ENCODE measurements around the gene MYBPHL.

MYBPHL gene

GRCh38 chr1:109267743-109268300, 39.0 kb downstream of the MYBPHL start:
- Histone ChIP-seq H3K9me3 (ENCODE audit: control insufficient read depth, low read length) (no peaks in the 10 kb centered on the region), H3K27ac (no peak overlapping the region), H3K79me2 (no peaks in the 10 kb centered on the region), H2AFZ (no peak overlapping the region), H3K9ac (no peak overlapping the region), H3K4me3 (ENCODE audit: low read depth, low read length) (no peak overlapping the region), H3K27me3 (ENCODE audit: control insufficient read depth, insufficient read depth, low read length) (no peaks in the 10 kb centered on the region), H3K36me3 (ENCODE audit: control insufficient read depth, insufficient read depth, low read length) (no peaks in the 10 kb centered on the region), H3K4me1 (no peaks in the 10 kb centered on the region), H3K4me2 (ENCODE audit: low read length) (no peak overlapping the region)
- TF ChIP-seq CTCF (IDR thresholded peaks at IDR 0.05), result no peak

DNA sequence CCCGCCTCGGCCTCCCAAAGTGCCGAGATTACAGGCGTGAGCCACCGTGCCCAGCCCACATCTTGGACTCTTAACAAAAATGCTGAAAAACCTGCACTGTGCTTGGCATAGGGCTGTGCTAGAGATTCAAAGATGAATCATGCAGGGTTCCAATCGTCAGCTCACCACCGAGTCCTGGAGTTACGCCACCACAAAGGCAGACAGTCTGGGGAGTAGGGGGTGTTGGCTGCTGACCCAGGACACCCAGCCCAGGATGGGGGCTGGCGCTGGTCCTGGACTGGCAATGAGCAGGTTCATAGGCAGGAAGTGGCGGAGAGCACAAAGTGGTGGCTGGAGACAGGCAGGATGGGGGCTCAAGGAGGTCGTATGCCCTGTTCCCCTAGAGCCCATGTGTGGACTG, 39.8 kb downstream of the MYBPHL start:
- Histone ChIP-seq H3K4me3 (ENCODE audit: low read depth, low read length) (no peak overlapping the region), H3K27me3 (ENCODE audit: control insufficient read depth, insufficient read depth, low read length) (no peaks in the 10 kb centered on the region), H3K9me3 (ENCODE audit: control insufficient read depth, low read length) (no peaks in the 10 kb centered on the region), H3K79me2 (no peaks in the 10 kb centered on the region), H3K4me2 (ENCODE audit: low read length) (no peak overlapping the region), H3K27ac (no peak overlapping the region), H3K36me3 (ENCODE audit: control insufficient read depth, insufficient read depth, low read length) (no peaks in the 10 kb centered on the region), H2AFZ (no peak overlapping the region), H3K4me1 (no peaks in the 10 kb centered on the region), H3K9ac (no peak overlapping the region)
- TF ChIP-seq CTCF (IDR thresholded peaks at IDR 0.05), result no peak

GRCh38 chr1:109265741-109266330, 41.0 kb downstream of the MYBPHL start:
- H3K9ac ChIP-seq, result no peak overlapping the region
- no peak overlapping the region for H3K4me2 ChIP-seq (ENCODE audit: low read length)
- no peaks in the 10 kb centered on the region for H3K36me3 ChIP-seq (ENCODE audit: control insufficient read depth, insufficient read depth, low read length)
- no peaks in the 10 kb centered on the region for H3K79me2 ChIP-seq
- TF ChIP-seq CTCF (IDR thresholded peaks at IDR 0.05), result no peak
- no peak overlapping the region for H3K27ac ChIP-seq
- no peak overlapping the region for H3K4me3 ChIP-seq (ENCODE audit: low read depth, low read length)
- no peaks in the 10 kb centered on the region for H3K9me3 ChIP-seq (ENCODE audit: control insufficient read depth, low read length)
- H2AFZ ChIP-seq, result no peak overlapping the region
- H3K4me1 ChIP-seq, result no peaks in the 10 kb centered on the region
- H3K27me3 ChIP-seq (ENCODE audit: control insufficient read depth, insufficient read depth, low read length), result no peaks in the 10 kb centered on the region

GRCh38 chr1:109265016-109265415, 41.8 kb downstream of the MYBPHL start:
- Histone ChIP-seq H3K27me3 (ENCODE audit: control insufficient read depth, insufficient read depth, low read length) (no peaks in the 10 kb centered on the region), H3K79me2 (no peaks in the 10 kb centered on the region), H3K4me2 (ENCODE audit: low read length) (no peak overlapping the region), H3K4me3 (ENCODE audit: low read depth, low read length) (no peak overlapping the region), H2AFZ (no peak overlapping the region), H3K9ac (no peak overlapping the region), H3K27ac (no peak overlapping the region), H3K9me3 (ENCODE audit: control insufficient read depth, low read length) (no peaks in the 10 kb centered on the region), H3K36me3 (ENCODE audit: control insufficient read depth, insufficient read depth, low read length) (no peaks in the 10 kb centered on the region), H3K4me1 (no peaks in the 10 kb centered on the region)
- TF ChIP-seq CTCF (IDR thresholded peaks at IDR 0.05), result no peak

GRCh38 chr1:109264379-109264755, 42.4 kb downstream of the MYBPHL start:
- Histone ChIP-seq H3K36me3 (ENCODE audit: control insufficient read depth, insufficient read depth, low read length) (no peaks in the 10 kb centered on the region), H3K9ac (no peak overlapping the region), H3K4me2 (ENCODE audit: low read length) (no peak overlapping the region), H3K4me1 (no peaks in the 10 kb centered on the region), H3K79me2 (no peaks in the 10 kb centered on the region), H3K9me3 (ENCODE audit: control insufficient read depth, low read length) (no peaks in the 10 kb centered on the region), H3K27ac (no peak overlapping the region), H3K4me3 (ENCODE audit: low read depth, low read length) (no peak overlapping the region), H2AFZ (no peak overlapping the region), H3K27me3 (ENCODE audit: control insufficient read depth, insufficient read depth, low read length) (no peaks in the 10 kb centered on the region)
- no peak for TF ChIP-seq CTCF (IDR thresholded peaks at IDR 0.05)

All from parathyroid adenoma (tissue), 2 donors.